Stimulated activated CD4-positive, alpha-beta T cell treated with anti-CD3 and anti-CD28 coated beads, Interleukin-1b, Interleukin-23, amount 100 ng/mL, for 4 hours (primary cell): ENCODE measurements around the gene ITGB4.

Experiments used
- DNase-seq, 2 donors: peaks; one replicate each; pipeline ENCODE4 v3.0.0-alpha.2; 2020; ENCODE audit warnings: low read depth in 2 of 2

The ITGB4 gene

DNA sequence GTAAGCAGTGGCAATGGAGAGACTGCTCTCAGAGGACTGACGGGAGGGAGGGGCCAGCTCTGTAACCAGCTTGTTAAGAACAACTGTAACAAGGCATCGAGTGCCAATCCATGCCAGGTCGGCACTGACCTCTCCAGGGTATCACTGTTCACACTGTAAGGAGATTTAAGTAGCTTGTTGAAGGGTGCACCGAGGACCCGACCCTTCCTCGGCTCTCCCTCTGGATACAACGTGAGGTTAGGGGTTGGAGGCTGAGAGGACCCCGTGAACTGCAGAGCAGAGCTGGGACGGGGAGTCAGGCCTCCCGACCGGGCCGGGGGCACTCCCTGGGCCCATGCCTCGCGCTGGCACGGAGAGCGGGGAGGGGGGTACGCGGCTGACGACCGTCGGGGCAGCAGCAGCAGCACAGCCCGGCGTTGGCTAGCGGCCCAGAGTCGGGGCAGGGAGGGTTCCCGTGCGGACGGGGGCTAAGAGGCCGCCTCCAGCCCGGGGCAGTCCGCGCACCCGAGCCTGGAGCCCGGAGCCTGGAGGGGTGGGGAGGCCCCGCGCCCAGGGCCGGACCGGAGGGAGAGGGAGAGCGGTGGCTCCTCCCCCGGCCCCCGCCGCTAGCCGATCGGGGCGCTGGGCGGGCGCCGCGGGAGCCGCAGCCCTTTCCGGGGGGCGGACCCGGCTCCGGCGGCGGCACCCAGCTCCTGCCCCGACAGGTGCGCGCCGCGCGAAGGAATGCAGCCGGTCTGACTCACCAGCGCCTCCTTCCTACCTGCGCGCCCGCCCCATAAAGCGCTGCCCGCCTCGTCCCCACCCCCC is at the start of gene ITGB4:
ITGB4 (plus strand) TSS at position 804 of the 807 bp plus-strand sequence. CDS start 3,245 bp downstream, outside the sequence.
- DNase-seq = peak; percentile 48

DNA sequence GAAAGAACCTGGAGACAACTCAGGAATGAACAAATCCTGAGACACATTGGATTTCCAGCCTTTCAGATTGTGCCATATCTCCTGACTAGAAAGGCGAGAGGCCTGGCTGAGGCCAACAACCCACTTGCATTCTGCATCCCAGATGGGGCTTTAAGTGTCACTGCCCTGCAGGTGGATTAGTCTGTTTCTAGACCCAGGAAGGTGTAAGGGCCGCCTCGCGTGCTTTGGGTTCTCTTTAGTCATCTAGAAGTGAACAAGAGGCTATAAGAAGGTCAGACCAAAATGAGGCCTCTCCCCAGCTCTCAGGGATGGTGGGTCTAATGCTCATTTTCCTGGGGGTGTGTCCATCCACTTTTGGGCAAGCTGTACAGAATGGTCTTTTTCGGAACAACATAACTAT is 49.2 kb upstream of the ITGB4 start:
- no peak for DNase-seq

DNA sequence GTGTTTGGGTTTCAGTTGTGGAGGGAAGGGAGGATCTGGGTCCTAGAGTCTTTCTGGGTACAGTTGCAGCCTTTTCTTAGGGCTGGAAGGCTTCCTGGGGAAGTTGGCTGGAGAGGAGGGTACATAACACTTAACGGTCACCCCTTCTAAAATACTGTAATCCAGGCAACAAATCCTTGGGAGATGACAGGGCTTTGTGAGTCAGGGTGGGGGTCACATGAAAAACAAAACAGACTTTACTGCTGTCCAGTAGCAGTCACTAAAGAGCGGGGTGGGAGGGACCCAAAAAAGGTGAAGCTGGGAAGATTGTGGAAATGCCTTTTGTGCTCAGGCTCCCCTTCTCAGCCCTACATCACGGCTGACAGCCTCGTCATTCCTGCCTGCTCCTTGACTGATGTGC is 47.8 kb upstream of the ITGB4 start:
- DNase-seq = no peak

DNA sequence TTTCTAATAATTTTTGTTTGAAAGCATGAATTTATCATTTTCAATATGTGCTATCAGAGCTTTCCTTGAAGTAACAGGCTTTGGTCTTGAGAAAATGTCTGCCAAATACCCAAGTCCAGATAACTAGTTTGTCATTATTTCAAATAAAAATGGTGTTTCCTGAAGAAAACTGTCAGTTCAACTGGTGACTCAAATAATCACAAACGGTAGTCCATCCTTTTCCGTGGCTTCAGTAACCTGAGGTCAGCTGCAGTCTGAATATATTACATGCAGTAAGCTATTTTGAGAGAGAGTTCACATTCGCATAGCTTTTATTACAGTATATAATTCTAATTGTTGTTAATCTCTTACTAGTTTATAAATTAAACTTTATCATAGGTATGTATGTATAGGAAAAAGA is 44.8 kb upstream of the ITGB4 start:
- no peak for DNase-seq

DNA sequence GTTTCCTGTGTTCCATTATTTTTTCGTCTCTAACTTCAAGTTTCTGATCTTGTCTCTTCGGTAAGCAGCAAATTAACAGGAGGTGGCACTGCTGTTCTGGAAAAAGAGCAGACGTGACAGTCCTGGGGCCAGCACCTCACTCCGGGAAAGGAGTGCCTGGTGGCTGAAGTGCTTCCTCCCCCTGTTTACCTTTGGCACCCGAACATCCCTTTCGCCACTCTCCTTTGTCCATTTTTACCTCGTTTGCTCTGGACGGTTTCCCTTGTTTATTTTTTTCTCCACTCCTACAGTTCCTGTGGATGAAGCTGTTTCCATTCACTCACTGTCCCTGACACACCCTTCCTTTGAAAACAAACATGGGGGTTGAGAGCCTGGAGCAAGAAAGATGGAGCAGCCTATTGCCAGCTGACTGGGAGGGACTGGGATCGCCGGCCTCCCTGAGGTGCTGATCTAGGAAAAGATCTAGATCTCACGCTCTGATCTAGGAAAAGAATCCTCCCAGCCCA is 41.5 kb upstream of the ITGB4 start:
- DNase-seq = no peak

DNA sequence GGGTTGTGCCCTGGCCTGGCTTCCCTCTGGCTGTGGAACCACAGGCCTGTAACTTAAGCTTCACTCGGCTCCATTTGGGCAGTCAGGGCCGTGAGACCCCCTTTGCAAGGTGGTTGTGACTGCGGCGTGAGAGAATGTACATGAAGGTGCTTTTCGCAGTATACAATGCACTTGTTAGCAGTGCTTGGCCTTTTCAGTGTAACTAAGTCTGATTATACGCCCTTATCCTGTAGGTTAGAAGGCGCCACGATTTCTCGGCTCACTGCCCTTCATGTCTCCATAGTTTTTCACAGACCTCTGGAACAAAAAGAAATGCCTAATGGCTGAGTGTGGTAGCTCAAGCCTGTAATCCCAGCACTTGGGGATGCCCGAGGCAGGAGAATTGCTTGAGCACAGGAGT is 40.8 kb upstream of the ITGB4 start:
- no peak for DNase-seq

DNA sequence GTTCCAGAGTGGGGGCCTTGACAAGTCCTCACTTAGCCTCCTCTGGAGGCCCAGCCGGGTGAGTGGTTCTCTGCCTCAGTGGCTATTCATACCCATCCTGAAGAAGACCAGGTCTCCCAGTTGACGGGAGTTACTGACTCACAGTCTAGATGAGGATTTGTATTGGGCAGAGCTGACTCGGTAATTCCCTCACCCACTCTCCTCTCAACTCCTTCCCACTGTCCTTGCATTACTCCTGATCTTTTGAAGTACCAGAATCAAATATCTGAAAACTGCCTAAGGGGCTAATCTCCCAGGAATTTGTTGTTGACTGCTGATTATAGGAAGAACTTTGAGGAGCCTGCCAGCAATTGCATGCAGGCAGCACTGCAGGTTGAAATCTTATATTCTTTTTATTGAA is 40.0 kb upstream of the ITGB4 start:
- no peak for DNase-seq

DNA sequence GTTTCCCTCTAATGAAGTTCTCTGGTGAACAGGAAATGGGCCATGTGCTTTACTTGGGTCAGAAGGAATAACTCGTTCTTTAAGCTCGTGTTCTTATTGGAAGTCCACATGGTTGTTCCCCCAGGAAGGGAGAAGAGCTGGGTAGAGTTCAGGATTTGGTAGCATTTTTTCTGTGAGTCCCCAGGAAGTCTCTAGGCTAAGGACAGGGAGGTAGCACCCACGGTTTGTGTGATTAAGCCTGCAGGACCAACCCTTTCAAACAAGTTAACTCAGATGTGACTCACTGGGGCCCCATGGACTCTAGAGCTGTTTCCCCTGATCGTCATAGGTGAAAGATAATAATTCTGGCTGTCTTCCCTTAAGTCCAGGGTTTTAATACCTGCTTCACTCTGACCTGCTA is 37.7 kb upstream of the ITGB4 start:
- DNase-seq = no peak

DNA sequence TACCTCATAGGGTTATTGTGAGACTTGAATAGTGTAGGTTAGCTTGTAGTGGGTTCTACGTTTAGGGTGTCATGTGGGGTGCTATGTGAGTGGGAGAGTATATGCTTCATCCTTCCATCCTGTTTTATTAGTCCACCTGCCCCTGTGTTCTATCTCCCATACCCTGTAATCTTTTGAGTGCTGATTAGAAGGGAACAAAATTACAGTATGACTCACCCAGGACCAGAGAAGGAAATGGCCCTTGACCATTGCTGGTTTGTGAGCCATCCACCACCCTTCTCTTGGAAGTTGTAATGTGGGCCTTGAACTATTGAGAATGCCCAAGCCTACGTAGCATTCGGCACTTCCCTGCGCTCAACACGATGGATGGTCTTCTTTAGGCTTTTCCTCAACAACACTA is 37.0 kb upstream of the ITGB4 start:
- no peak for DNase-seq

DNA sequence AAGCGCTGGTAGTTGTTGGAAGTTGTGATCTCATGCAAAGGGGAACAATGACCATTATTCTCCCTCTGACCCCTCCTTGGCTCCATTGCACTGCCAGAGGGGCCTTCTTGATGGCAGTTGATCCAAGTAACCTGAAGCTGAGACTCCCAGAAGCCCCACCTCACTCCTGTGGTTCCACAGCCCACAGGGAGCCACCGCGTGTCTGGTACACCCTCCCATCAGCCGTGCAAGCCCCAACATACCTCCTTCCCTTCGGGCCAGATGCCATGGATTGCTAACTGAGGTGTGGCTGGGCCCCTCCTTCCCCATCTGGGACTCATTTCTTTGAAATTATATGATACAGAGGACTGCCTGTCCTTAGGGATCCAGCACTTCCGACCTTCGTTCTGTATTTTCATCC is 36.3 kb upstream of the ITGB4 start:
- no peak for DNase-seq

DNA sequence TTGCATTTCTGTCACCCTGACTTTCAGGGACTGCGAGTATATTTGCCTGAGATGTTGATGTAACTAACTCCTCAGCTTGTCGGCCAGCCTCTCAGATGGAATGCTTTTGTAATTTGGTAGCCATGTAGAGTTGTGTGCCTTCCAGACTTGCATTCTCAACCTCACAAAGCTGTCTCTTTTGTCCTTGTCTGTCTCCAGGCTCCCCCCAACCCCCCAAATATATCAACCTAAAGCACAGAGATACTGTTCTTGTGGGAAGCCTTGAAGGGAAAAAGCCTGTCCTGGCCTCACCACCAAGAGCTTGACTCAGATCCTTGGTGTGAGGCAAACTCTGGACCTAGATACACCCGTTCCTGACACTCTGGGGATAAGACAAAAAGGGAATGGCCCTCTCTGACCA is 35.8 kb upstream of the ITGB4 start:
- no peak for DNase-seq

DNA sequence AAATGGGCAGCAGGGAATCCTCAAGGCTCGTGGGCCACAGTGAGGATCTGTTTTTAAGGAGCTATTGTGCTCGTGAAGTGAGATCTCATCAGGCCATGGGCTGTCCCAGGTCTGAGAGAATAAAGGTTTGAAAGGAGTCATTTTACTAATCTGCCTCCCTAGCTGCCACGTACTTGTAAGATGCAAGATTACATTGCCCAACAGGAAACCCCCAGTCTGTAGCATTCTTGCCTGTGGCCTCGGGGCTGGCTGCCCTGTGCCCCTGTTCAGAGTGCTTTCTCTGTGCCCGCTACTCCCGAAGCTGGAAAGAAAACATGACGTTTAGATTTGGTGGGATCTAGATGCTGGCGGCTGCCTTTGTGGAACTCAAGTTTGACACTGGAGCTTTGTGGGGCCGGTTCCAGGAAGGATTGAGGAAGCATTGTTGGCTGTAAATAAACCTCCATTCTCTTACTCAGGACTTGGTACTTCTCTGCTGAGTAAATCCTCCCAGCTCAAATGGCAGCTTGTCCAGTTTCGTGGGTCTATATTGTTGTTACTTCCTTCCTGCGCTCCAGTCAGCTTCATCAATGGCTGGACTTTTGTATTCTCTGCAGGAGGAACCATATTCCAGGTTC is 32.9 kb upstream of the ITGB4 start:
- no peak for DNase-seq

DNA sequence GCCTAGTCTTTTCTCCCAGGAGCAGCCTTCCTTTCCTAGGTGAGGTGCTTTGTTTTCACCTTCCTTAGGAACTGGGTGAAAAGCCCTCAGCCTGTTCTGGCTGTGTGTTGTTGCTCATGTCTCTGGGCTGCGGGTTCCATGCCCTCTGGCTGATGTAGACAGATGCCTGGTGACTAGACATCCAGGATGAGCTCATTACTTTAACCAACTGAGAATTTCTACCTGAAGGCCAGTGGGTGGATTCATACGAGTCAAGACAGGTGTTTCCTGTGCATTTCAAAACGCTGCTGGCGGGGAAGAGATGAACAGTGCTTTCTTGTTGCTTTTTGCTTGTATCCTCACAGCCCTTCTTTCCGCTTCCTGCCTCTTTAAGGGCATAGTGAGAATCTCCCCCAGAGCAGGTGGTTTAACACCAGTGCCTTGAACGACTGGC is 31.8 kb upstream of the ITGB4 start:
- DNase-seq = peak in 1 of 2 donors; percentile 21

DNA sequence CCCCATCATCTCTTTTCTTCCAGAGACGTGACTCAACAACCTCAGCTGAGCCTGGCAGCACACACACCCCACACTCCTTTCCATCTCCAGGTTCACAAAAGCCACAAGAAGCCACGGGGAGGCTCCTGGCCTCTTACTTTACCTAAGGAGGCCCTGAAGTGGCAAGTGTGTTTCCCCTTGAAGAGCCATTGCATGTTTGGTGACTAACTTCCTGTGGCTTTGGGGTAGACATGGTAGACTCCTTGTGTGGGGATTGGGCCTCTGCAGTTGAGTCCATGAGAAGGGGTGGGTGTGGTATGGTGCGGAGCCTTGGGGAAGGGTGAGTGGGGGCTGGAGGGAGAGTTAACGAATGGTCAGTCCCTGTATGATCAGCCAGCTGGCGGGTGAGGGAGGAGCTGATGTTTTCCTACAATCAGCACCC is 29.9 kb upstream of the ITGB4 start:
- DNase-seq = no peak

DNA sequence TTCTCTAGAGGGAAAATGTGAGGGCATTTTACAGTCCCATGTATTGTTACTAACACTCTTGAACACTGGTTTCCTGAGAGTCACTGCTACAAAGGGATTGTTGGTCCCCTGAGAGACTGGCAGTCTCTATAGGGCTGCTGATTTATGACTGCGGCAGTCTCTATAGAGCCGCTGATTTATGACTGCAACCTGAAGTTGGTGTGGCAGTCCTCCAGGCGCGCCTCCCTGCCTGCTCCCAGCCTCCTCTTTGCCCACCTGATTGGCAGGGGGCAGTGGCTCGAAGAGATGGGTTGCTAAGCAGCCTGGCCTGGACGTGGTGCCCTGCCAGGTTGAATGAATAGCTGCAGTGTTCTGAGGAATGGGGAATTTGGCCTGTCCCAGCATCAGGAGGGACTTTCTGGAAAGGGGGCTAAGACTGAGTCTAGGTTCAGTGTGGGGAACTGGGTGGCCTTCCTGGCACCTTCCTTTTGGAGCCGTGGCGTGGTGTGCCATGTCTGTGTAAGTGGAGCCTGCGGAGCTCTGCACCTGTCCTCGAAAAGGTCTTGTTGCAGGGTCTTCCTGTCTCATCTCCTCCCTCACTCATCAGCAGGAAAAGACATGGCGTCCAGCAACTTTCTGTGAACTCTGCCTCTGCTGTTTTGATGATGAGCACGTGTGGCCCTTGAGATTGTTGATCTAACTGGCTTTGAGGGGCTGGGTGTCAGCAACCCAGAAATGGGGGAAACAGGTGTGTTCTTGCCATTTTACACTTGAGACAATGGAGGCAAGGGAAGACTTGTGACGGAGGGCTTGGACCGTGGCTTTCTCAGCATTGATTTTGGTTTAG is 29.2 kb upstream of the ITGB4 start:
- no peak for DNase-seq

DNA sequence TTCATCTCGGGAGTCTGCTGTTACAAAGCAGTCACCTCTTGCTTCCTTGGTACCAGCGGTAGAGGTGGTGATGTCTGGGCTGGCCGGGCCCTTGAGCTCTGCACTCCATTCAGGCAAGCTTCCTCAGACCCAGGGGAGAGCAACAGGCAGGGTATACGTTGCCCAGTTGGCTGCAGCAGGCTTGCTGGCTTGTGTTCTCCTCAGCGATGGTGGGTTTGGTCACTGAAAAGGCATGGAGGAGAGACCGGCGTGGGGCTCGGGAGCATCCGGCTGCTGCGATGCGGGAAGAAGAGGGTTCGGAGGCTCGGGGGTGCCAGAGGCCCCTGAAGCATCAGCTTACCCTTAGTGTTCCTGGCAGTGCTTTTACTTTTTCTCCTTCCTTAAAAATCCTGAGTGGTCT is 28.3 kb upstream of the ITGB4 start:
- no peak for DNase-seq

DNA sequence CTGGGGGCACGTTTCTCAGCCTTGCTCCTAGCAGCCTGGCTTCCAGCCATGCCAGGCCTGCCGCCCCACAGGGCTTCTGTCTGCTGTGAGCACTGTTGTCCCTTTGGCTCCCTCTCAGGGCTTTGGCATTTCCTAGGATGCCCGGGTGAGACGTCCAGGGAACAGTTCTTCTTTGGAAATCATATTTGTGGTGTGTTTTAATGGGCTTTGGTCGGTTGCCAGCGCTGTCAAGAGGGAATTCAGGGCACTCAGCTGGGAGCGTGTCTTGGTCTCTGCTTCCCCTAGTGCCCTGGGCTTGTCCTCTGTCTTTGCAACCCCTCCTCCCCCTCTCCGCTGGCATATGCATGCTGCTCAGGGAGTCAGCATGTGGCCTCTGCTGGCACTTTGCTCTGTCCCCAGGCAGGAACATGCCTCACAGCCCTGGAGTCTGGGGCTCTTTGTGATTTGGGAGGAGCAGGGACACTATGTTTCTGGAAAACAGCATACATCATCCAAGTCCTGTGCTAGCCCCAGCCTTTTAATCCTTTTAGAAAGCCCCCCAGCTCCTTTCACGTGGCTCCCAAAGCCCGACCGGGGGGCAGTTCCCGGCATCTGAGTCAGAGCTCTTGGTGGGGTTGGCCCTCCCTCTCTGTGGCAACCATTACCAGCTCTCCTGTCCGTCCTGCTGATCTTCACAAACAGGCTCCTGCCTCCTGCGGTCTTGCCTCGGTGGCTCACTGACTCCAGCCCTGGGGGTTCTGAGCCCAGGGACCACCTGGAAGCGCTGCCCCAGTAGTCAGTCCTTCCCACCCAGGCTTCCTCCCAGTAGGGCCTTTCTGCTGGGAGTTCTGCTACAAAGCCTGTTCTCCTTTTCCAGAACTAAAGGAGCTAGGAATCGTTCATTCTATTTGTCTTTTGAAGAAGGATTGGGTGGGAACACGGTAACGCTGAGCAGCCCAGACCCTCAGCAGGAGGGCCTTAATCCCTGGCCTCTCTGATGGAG is 27.5 kb upstream of the ITGB4 start:
- no peak for DNase-seq

DNA sequence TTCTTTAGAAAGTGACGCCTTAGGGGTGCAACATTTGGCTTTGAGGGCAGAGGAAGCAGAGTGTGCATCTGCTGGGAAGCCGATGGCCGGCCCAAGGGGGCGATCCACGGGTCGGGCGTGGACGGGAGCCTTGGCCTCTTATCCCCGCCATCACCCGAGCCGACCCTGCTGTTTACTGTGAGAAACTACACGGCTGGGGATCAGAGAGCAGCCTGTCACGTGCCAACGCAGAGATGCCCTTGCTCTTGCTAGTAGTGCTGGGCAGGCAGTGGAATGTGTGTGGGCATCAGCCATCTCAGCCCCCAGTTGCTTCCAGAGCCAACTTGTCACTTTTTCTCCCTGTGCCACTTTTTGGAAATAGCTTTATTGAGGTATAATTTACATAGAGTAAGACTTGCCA is 26.7 kb upstream of the ITGB4 start:
- no peak for DNase-seq

DNA sequence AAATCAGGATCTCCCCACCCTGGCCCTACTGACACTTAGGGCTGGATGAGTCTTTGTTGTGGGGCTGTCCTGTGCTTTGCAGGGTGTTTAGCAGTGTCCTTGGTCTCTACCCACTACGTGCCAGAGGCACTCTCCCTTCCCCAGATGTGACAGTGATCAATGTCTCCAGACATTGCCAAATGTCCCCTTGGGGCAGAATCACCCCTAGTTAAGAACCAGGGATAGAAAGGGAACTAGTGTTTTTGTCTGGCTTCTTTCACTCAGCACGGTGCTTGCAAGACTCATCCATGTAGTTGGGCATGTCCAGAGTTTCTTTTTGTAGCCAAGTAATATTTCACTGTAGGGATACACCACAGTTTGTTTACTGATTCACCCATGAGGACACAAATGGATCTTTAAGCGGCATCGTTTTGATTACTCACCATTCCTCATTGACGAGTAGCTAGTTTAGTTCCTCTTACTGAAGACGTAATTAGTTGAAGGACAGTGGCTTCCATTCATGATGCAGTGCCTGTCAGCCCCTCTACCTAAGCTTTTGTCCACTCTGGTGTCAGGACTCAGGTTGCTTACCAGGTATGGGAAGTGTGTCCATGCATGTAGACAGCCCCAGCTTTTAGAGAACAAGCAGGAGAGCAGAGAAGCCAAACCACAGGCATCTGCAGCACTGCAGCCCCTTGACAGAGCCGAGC is 26.0 kb upstream of the ITGB4 start:
- DNase-seq = no peak

DNA sequence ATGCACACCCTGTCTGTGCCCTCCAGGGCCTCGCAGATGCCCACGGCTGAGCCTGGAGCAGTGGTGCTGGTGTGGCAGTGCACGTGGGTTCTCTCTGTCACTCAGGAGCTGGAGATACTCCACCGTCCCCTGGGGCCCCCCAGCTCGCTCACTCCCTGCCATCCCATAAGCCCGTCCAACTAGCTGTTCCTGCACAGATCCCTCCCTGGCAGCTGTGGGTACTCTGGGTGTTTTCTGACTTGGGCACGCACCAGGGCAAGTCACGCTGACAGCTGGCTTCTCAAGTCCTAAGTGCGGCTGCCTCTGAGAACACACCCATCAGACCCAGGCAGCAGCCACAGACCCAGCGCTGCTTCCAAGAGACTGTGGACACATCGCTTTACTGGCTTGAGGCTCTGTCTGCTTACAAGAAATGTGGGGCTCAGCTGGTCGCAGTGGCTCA is 25.4 kb upstream of the ITGB4 start:
- DNase-seq = no peak
